ENCODE measurements around the gene SPOCK1. TPM values are rescaled to one million over a fixed set of nuclear protein-coding genes. Genes with fewer than 3 reads are reported as not detected.

Gene SPOCK1
- polyA plus RNA-seq, 3 donors = 1.8 to 5.7 (median 2.1) TPM

DNA sequence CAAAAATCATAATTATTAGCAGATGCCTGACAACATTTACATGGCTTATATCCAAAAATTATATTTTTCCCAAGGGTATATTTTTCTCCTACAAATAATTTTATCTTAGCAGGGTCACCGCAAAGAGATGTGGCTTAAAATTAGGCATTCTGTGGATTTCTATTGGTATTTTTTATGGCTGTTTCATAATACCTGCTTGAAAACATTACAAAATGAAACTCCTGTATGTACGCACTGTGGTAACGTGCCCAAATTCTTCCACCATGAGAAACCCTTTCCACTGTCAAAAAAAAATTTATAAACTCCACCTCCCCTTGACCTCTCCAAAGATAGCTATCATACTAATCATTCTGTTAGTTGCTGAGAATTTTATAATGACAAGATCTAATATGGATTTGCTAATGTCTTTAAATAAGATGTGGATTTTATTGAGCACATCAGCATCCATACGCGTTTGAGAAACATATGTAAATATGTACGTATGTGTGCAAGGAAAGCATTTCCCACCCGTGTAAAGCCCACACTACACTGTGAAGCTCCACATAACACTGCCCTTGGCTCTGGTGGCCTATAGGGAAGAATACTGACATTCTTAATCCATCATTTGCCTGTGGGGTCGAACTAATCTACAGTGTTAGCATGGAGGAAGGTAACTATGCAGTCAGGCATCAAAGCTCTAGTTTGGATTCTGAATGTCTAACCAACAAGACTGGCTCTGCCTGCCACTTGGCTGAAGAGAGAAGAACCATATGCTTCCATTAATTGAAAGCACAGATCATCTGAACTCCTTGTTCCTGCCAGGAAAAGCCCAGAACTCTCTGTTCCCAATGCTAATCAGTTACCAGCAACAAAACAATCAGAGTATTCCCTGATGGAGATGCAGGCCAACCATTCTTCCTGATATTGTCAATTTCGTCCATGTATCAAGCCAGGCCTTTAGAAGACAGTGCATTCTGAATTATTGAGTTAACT is 244.7 kb downstream of the SPOCK1 start:
- no peak for DNase-seq
- Histone ChIP-seq H3K4me1 (ENCODE audit: control insufficient read depth in 1 of 2, insufficient read depth in 2 of 2, low read length in 2 of 2) (no peaks in the 10 kb centered on the region), H3K27me3 (ENCODE audit: control insufficient read depth in 2 of 2, insufficient read depth in 2 of 2, low read length in 2 of 2) (no peaks in the 10 kb centered on the region), H4K20me1 (ENCODE audit: insufficient read depth, low read length) (no peaks in the 10 kb centered on the region), H3K27ac (ENCODE audit: low read depth in 1 of 2, low read length in 2 of 2) (no peak overlapping the region), H3K36me3 (replicated peaks in 1 of 2; ENCODE audit: control insufficient read depth in 1 of 2, insufficient read depth in 2 of 2, low read length in 2 of 2) (no peaks in the 10 kb centered on the region), H3K4me2 (replicated peaks; ENCODE audit: extremely low read depth, low read length, poor library complexity, severe bottlenecking) (no peak overlapping the region), H3K9ac (ENCODE audit: insufficient read depth, low read length, poor library complexity, severe bottlenecking) (no peak overlapping the region), H3K79me2 (ENCODE audit: insufficient read depth, low read length) (no peaks in the 10 kb centered on the region), H2AFZ (ENCODE audit: insufficient read depth, low read depth, low read length, poor library complexity, severe bottlenecking) (no peak overlapping the region), H3K9me3 (replicated peaks in 1 of 2; ENCODE audit: control insufficient read depth in 1 of 2, insufficient read depth in 1 of 2, low read length in 2 of 2) (no peaks in the 10 kb centered on the region), H3K4me3 (replicated peaks in 1 of 3; ENCODE audit: low read depth in 2 of 3, low read length in 3 of 3) (no peak overlapping the region)
- no peaks in the 10 kb centered on the region for H3K36me3 Mint-ChIP-seq
- H3K9me3 Mint-ChIP-seq = peaks cover 0 to 6% (median 1%) of the 10 kb centered on the region in 7 donors
- H3K27me3 Mint-ChIP-seq (ENCODE audit: low read depth in 3 of 3) = peaks cover 0 to 7% (median 2%) of the 10 kb centered on the region in 3 donors
- no peak overlapping the region for H3K4me3 Mint-ChIP-seq
- no peak overlapping the region for H3K27ac Mint-ChIP-seq
- no peak for TF ChIP-seq CTCF (IDR thresholded peaks at IDR 0.05)
- no peaks in the 10 kb centered on the region for H3K4me1 Mint-ChIP-seq
- intact Hi-C loops (cut with micrococcal nuclease) = no loop called here
- no CpG with 5 or more reads among the region's 9 CpGs for WGBS (ENCODE audit: insufficient coverage)

GRCh38 chr5:137252512-137252911 is 246.6 kb downstream of the SPOCK1 start:
- Mint-ChIP-seq H3K36me3 (no peaks in the 10 kb centered on the region), H3K4me3 (no peak overlapping the region), H3K4me1 (no peaks in the 10 kb centered on the region), H3K9me3 (peaks cover 0 to 2% (median 1%) of the 10 kb centered on the region in 7 donors), H3K27ac (no peak overlapping the region), H3K27me3 (ENCODE audit: low read depth in 3 of 3) (peaks cover 0 to 6% (median 2%) of the 10 kb centered on the region in 3 donors)
- no peaks in the 10 kb centered on the region for H4K20me1 ChIP-seq (ENCODE audit: insufficient read depth, low read length)
- intact Hi-C loops (cut with micrococcal nuclease) = no loop called here
- WGBS (ENCODE audit: insufficient coverage) = 100% methylated on average over 2 of the region's 2 CpGs
- DNase-seq = no peak
- no peak overlapping the region for H2AFZ ChIP-seq (ENCODE audit: insufficient read depth, low read depth, low read length, poor library complexity, severe bottlenecking)
- no peaks in the 10 kb centered on the region for H3K36me3 ChIP-seq (replicated peaks in 1 of 2; ENCODE audit: control insufficient read depth in 1 of 2, insufficient read depth in 2 of 2, low read length in 2 of 2)
- no peak for TF ChIP-seq CTCF (IDR thresholded peaks at IDR 0.05)
- H3K4me1 ChIP-seq (ENCODE audit: control insufficient read depth in 1 of 2, insufficient read depth in 2 of 2, low read length in 2 of 2) = no peaks in the 10 kb centered on the region
- no peaks in the 10 kb centered on the region for H3K79me2 ChIP-seq (ENCODE audit: insufficient read depth, low read length)
- no peak overlapping the region for H3K4me3 ChIP-seq (replicated peaks in 1 of 3; ENCODE audit: low read depth in 2 of 3, low read length in 3 of 3)
- no peaks in the 10 kb centered on the region for H3K27me3 ChIP-seq (ENCODE audit: control insufficient read depth in 2 of 2, insufficient read depth in 2 of 2, low read length in 2 of 2)
- no peak overlapping the region for H3K9ac ChIP-seq (ENCODE audit: insufficient read depth, low read length, poor library complexity, severe bottlenecking)
- H3K9me3 ChIP-seq (replicated peaks in 1 of 2; ENCODE audit: control insufficient read depth in 1 of 2, insufficient read depth in 1 of 2, low read length in 2 of 2) = no peaks in the 10 kb centered on the region
- H3K27ac ChIP-seq (ENCODE audit: low read depth in 1 of 2, low read length in 2 of 2) = no peak overlapping the region
- no peak overlapping the region for H3K4me2 ChIP-seq (replicated peaks; ENCODE audit: extremely low read depth, low read length, poor library complexity, severe bottlenecking)
